SK-N-SH (cell line): Measurements from ENCODE around the gene ARID1A. TPM values are rescaled to one million over a fixed set of nuclear protein-coding genes. Genes with fewer than 3 reads are reported as not detected.
"Not testable (repeated sequence)": the region's sequence is repeated elsewhere in the genome, so short reads cannot be mapped to it uniquely, and the experiment has no call there.

Experiments
- CTCF ChIA-PET: fragments of 300-600, 350-600 bp; formaldehyde crosslinking; extraction: SDS; loops from one replicate; lab custom pipeline; 2021; lab: Yijun Ruan, JAX
- POLR2A ChIA-PET: fragments of 350-600 bp; sonication (Branson Sonifier 250); formaldehyde crosslinking; extraction: SDS; loops from one replicate; lab custom pipeline; 2020; ENCODE audit warnings: antibody characterized with exemption, inconsistent platforms; lab: Yijun Ruan, JAX
- DNase-seq: peaks from one replicate; pipeline ENCODE4 v3.0.0; 2012
- H2AFZ ChIP-seq: fragments of 200-600 bp; sonication (generic); 2 replicates; pipeline ENCODE4 v1.8.1; 2016; ENCODE audit warnings: antibody characterized with exemption, mild to moderate bottlenecking, low read depth
- H3F3A ChIP-seq: fragments of 200-600 bp; sonication (generic); replicated peaks from 2 replicates; pipeline ENCODE3; 2016; ENCODE audit warnings: antibody characterized with exemption, mild to moderate bottlenecking; ENCODE audit not compliant: insufficient read depth
- H3K27ac ChIP-seq, 2 experiments: fragments of 200-500 bp in 1 of 2; fragments of 200-600 bp in 1 of 2; sonication (Bioruptor generic) in 1 of 2; sonication (generic), shearing (Covaris generic) in 1 of 2; 2 replicates each; pipeline versions ENCODE4 v1.5.1 to v1.6.1; 2014 to 2016; ENCODE audit warnings: low read depth in 2 of 2, inconsistent platforms in 1 of 2, low read length in 1 of 2, mild to moderate bottlenecking in 1 of 2, mixed read lengths in 1 of 2
- H3K27me3 ChIP-seq: fragments of 200-600 bp; sonication (generic), shearing (Covaris generic); 2 replicates; pipeline ENCODE4 v1.6.1; 2016; ENCODE audit warnings: mixed run types; ENCODE audit not compliant: insufficient read depth
- H3K36me3 ChIP-seq, 2 experiments: fragments of 200-500 bp in 1 of 2; fragments of 200-600 bp in 1 of 2; sonication (Bioruptor generic) in 1 of 2; sonication (generic) in 1 of 2; replicated peaks in 1 of 2; 2 replicates each; pipeline versions ENCODE3 to v1.5.1; 2014 to 2016; ENCODE audit warnings: low read length in 1 of 2, mild to moderate bottlenecking in 1 of 2; ENCODE audit not compliant: insufficient read depth in 2 of 2, control insufficient read depth in 1 of 2
- H3K4me1 ChIP-seq, 2 experiments: fragments of 200-500 bp in 1 of 2; fragments of 200-600 bp in 1 of 2; sonication (Bioruptor generic) in 1 of 2; sonication (generic), shearing (Covaris generic) in 1 of 2; 2 replicates each; pipeline versions ENCODE4 v1.5.1 to v1.6.1; 2014 to 2016; ENCODE audit warnings: low read depth in 1 of 2, low read length in 1 of 2, mixed run types in 1 of 2; ENCODE audit not compliant: insufficient read depth in 2 of 2, control insufficient read depth in 1 of 2
- H3K4me2 ChIP-seq: fragments of 200-600 bp; sonication (generic), shearing (Covaris generic); 2 replicates; pipeline ENCODE4 v1.6.1; 2017; ENCODE audit warnings: mixed run types
- H3K4me3 ChIP-seq, 2 experiments: fragments of 200-500 bp in 1 of 2; fragments of 200-600 bp in 1 of 2; sonication (Bioruptor generic) in 1 of 2; sonication (generic), shearing (Covaris generic) in 1 of 2; 2 replicates each; pipeline versions ENCODE4 v1.5.1 to v1.8.1; 2014 to 2016; ENCODE audit warnings: low read depth in 2 of 2, inconsistent platforms in 1 of 2, low read length in 1 of 2, mild to moderate bottlenecking in 1 of 2, mixed read lengths in 1 of 2, moderate library complexity in 1 of 2
- H3K79me2 ChIP-seq: fragments of 200-600 bp; sonication (generic); 2 replicates; pipeline ENCODE4 v1.8.1; 2017; ENCODE audit warnings: mild to moderate bottlenecking; ENCODE audit not compliant: insufficient read depth
- H3K9ac ChIP-seq: fragments of 200-600 bp; sonication (generic); 2 replicates; pipeline ENCODE4 v1.6.1; 2017; ENCODE audit warnings: mixed run types
- H3K9me2 ChIP-seq: fragments of 200-600 bp; sonication (generic); 2 replicates; pipeline ENCODE4 v1.6.1; 2017; ENCODE audit warnings: mixed run types
- H3K9me3 ChIP-seq: fragments of 200-600 bp; sonication (generic); 2 replicates; pipeline ENCODE4 v1.6.1; 2017; ENCODE audit warnings: mixed run types, mild to moderate bottlenecking, moderate library complexity
- H4K20me1 ChIP-seq: fragments of 200-600 bp; sonication (generic); 2 replicates; pipeline ENCODE4 v1.6.1; 2017; ENCODE audit warnings: mild to moderate bottlenecking, mixed run types; ENCODE audit not compliant: insufficient read depth
- CTCF ChIP-seq: fragments of 200-600 bp; sonication (generic); IDR thresholded peaks from 2 replicates; pipeline ENCODE4 v1.6.1; 2017; ENCODE audit warnings: antibody characterized with exemption, mild to moderate bottlenecking, moderate library complexity
- EP300 ChIP-seq, 2 experiments: IDR thresholded peaks; 2 replicates each; pipeline versions ENCODE4 v1.4.0 to v1.6.1; 2012; ENCODE audit warnings: borderline replicate concordance in 1 of 2, low read depth in 1 of 2, low read length in 1 of 2
- EZH2phosphoT487 ChIP-seq: fragments of 200-600 bp; sonication (generic); IDR thresholded peaks from 2 replicates; pipeline ENCODE4 v1.6.1; 2017; ENCODE audit warnings: low read depth, mixed run types, mild to moderate bottlenecking, antibody characterized with exemption, moderate library complexity, borderline replicate concordance
- FOSL2 ChIP-seq: IDR thresholded peaks from 2 replicates; pipeline ENCODE4 v1.4.0; 2012; ENCODE audit warnings: low read depth, mild to moderate bottlenecking, moderate library complexity, borderline replicate concordance
- FOXM1 ChIP-seq: IDR thresholded peaks from 2 replicates; pipeline ENCODE4 v1.4.0; 2012; ENCODE audit warnings: low read depth, mild to moderate bottlenecking
- JUND ChIP-seq: IDR thresholded peaks from 2 replicates; pipeline ENCODE4 v1.4.0; 2012
- MEF2A ChIP-seq: IDR thresholded peaks from 2 replicates; pipeline ENCODE4 v1.4.0; 2012; ENCODE audit warnings: low read depth, borderline replicate concordance
- MXI1 ChIP-seq: IDR thresholded peaks from 2 replicates; pipeline ENCODE4 v1.6.1; 2012; ENCODE audit warnings: mild to moderate bottlenecking, low read depth, low read length, improper control_type of control experiment
- NFIC ChIP-seq: IDR thresholded peaks from 2 replicates; pipeline ENCODE4 v1.4.0; 2012; ENCODE audit warnings: borderline replicate concordance
- POLR2AphosphoS5 ChIP-seq: IDR thresholded peaks from 2 replicates; pipeline ENCODE4 v1.6.1; 2012; ENCODE audit warnings: low read depth, low read length
- RAD21 ChIP-seq: IDR thresholded peaks from 2 replicates; pipeline ENCODE4 v1.6.1; 2012; ENCODE audit warnings: mild to moderate bottlenecking, low read length
- RCOR1 ChIP-seq: fragments of 150-350 bp; IDR thresholded peaks from 2 replicates; pipeline ENCODE4 v1.6.1; 2017; ENCODE audit warnings: antibody characterized with exemption, low read length
- REST ChIP-seq: IDR thresholded peaks from 2 replicates; pipeline ENCODE4 v1.6.1; 2012; ENCODE audit warnings: mild to moderate bottlenecking, low read depth, low read length, moderate library complexity
- RFX5 ChIP-seq: IDR thresholded peaks from 2 replicates; pipeline ENCODE4 v1.6.1; 2012; ENCODE audit warnings: mild to moderate bottlenecking, improper control_type of control experiment, low read length
- RXRA ChIP-seq: IDR thresholded peaks from 2 replicates; pipeline ENCODE4 v1.4.0; 2012; ENCODE audit warnings: low read depth, mild to moderate bottlenecking, borderline replicate concordance
- SIN3A ChIP-seq: IDR thresholded peaks from 2 replicates; pipeline ENCODE4 v1.6.1; 2012; ENCODE audit warnings: low read depth, mild to moderate bottlenecking, low read length, moderate library complexity, borderline replicate concordance
- TEAD4 ChIP-seq: IDR thresholded peaks from 2 replicates; pipeline ENCODE4 v1.4.0; 2012; ENCODE audit warnings: mild to moderate bottlenecking, borderline replicate concordance; ENCODE audit not compliant: insufficient read depth
- ZBTB33 ChIP-seq: IDR thresholded peaks from 2 replicates; pipeline ENCODE4 v1.4.0; 2012; ENCODE audit warnings: low read depth, borderline replicate concordance
- WGBS: methylation state at CpG from one replicate; pipeline ENCODE4 v1.1.6; 2017; ENCODE audit warnings: low lambda C conversion rate; 5-methylcytosine and 5-hydroxymethylcytosine counted together
- polyA plus RNA-seq, 3 experiments: library from polyadenylated mRNA; depleted of rRNA; stranded (reverse); fragments of >200 nt; gene quantifications; 2 replicates each; pipeline ENCODE4 v1.2.3, GENCODE V29; 2012

Gene ARID1A
- polyA plus RNA-seq, 1 of the 3 experiments (the other 2 are of a cell fraction), result 26.5 TPM

GRCh38 chr1:26725904-26726303, 30.1 kb downstream of the ARID1A start:
- ChIA-PET POLR2A (interaction anchor here (0.5 kb wide), 1 partner anchor 13 kb away, joined by 6 read pairs; no protein-coding TSS in a partner anchor), CTCF (interaction anchor here (1.3 to 3.7 kb wide), 3 partner anchors 28 to 63 kb away, joined by 4 to 9 read pairs (median 8); no protein-coding TSS in a partner anchor)
- not testable (repeated sequence) for DNase-seq, H3K9ac ChIP-seq, H3K27ac ChIP-seq, H3K4me3 ChIP-seq, H3K9me3 ChIP-seq, H3K9me2 ChIP-seq, H2AFZ ChIP-seq, H3K27me3 ChIP-seq
- H3K4me1 ChIP-seq, result peaks cover 36 to 50% of the 10 kb centered on the region in 2 experiments
- peak; percentile 32; the same call in 1 of the 2 replicates for TF ChIP-seq FOSL2
- TF ChIP-seq JUND, result peak; percentile 38; the same call in 1 of the 2 replicates
- H3K4me2 ChIP-seq, result peak overlapping the region; percentile 8; the same call in 1 of the 2 replicates
- WGBS, result 94% methylated on average over 14 of the region's 14 CpGs
- peaks cover 21% of the 10 kb centered on the region for H3F3A ChIP-seq
- H3K79me2 ChIP-seq, result peaks cover 100% of the 10 kb centered on the region
- H3K36me3 ChIP-seq, result peaks cover 12 to 20% of the 10 kb centered on the region in 2 experiments
- H4K20me1 ChIP-seq, result peaks cover 100% of the 10 kb centered on the region

- peaks cover 98% of the 10 kb centered on the region for H4K20me1 ChIP-seq
- H3K79me2 ChIP-seq, result peaks cover 100% of the 10 kb centered on the region
- ChIA-PET CTCF (interaction anchor here (1.2 to 3.7 kb wide), 3 partner anchors 29 to 62 kb away, joined by 4 to 9 read pairs (median 8); no protein-coding TSS in a partner anchor), POLR2A (no interaction called here)
- H3K9me2 ChIP-seq, result no peaks in the 10 kb centered on the region
- H3K9me3 ChIP-seq, result no peaks in the 10 kb centered on the region
- no peak overlapping the region for H3K4me3 ChIP-seq
- peaks cover 20 to 26% of the 10 kb centered on the region in 2 experiments for H3K36me3 ChIP-seq
- peaks cover 21% of the 10 kb centered on the region for H3F3A ChIP-seq
- H2AFZ ChIP-seq, result no peak overlapping the region
- no peak overlapping the region for H3K9ac ChIP-seq
- DNase-seq, result no peak
- peaks cover 36 to 49% of the 10 kb centered on the region in 2 experiments for H3K4me1 ChIP-seq
- TF ChIP-seq RCOR1, result no peak
- no peak for TF ChIP-seq MEF2A
- TF ChIP-seq MXI1, result no peak
- no peak for TF ChIP-seq FOSL2
- no peak for TF ChIP-seq REST
- TF ChIP-seq ZBTB33, result no peak
- TF ChIP-seq JUND, result no peak
- TF ChIP-seq FOXM1, result no peak
- TF ChIP-seq RAD21, result no peak
- TF ChIP-seq CTCF, result no peak
- no peak for TF ChIP-seq NFIC
- TF ChIP-seq POLR2AphosphoS5, result no peak
- TF ChIP-seq RFX5, result no peak
- TF ChIP-seq EZH2phosphoT487, result no peak
- no peak for TF ChIP-seq EP300 (IDR thresholded peaks at IDR 0.05; ENCODE audit: borderline replicate concordance in 1 of 2, low read depth in 1 of 2, low read length in 1 of 2)
- no peak for TF ChIP-seq RXRA
- no peak for TF ChIP-seq SIN3A
- no peak for TF ChIP-seq TEAD4
- 100% methylated on average over 1 of the region's 1 CpG for WGBS
- no peak overlapping the region for H3K27ac ChIP-seq
- H3K4me2 ChIP-seq, result peak overlapping the region; percentile 8; the same call in 1 of the 2 replicates
- H3K27me3 ChIP-seq, result no peaks in the 10 kb centered on the region
Observed at GRCh38 chr1:26726784-26727183, 31.0 kb downstream of the ARID1A start.
